HG02798 (cell line): ENCODE results near the gene SBNO2.

Experiments
- ATAC-seq: cut with Tn5 transposase; IDR thresholded peaks from one replicate; pipeline ENCODE4 v1.9.1; 2021; ENCODE audit warnings: mild to moderate bottlenecking; ENCODE audit not compliant: unreplicated experiment, poor library complexity

SBNO2 gene

GRCh38 chr19:1156830-1157615 lies 17.0 kb downstream of the SBNO2 start:
- no peak for ATAC-seq

GRCh38 chr19:1156305-1156801 lies 17.7 kb downstream of the SBNO2 start:
- no peak for ATAC-seq

- no peak for ATAC-seq
These were observed 18.4 kb downstream of the SBNO2 start for GRCh38 chr19:1155352-1156304.

- ATAC-seq: no peak
These were observed 19.2 kb downstream of the SBNO2 start for GRCh38 chr19:1154731-1155351.

GRCh38 chr19:1153891-1154730 lies 20.0 kb downstream of the SBNO2 start:
- no peak for ATAC-seq

GRCh38 chr19:1151917-1152587 lies 22.0 kb downstream of the SBNO2 start:
- ATAC-seq: no peak

- ATAC-seq: no peak
These were observed 22.9 kb downstream of the SBNO2 start for GRCh38 chr19:1151037-1151724.

GRCh38 chr19:1150333-1151036 lies 23.6 kb downstream of the SBNO2 start:
- no peak for ATAC-seq

- no peak for ATAC-seq
These were observed 24.6 kb downstream of the SBNO2 start for GRCh38 chr19:1149259-1150045.

- no peak for ATAC-seq
These were observed 26.0 kb downstream of the SBNO2 start for GRCh38 chr19:1147934-1148549.

- no peak for ATAC-seq
These were observed 26.9 kb downstream of the SBNO2 start for GRCh38 chr19:1146858-1147780.

- no peak for ATAC-seq
These were observed 27.7 kb downstream of the SBNO2 start for GRCh38 chr19:1146412-1146699.

GRCh38 chr19:1145635-1146411 lies 28.2 kb downstream of the SBNO2 start:
- ATAC-seq: no peak

- no peak for ATAC-seq
These were observed 29.3 kb downstream of the SBNO2 start for GRCh38 chr19:1144741-1145140.

- no peak for ATAC-seq
These were observed 30.2 kb downstream of the SBNO2 start for GRCh38 chr19:1143828-1144399.
